Effector memory CD8-positive, alpha-beta T cell (primary cell): ENCODE data around the gene UNC45A.

Source experiments
- ATAC-seq: fragments of 150-1000 bp; cut with Tn5 transposase; replicated peaks from 2 replicates; pipeline ENCODE4 v1.10.0; 2021; ENCODE audit warnings: mild to moderate bottlenecking, moderate library complexity
- DNase-seq, 3 experiments: peaks; one replicate each; pipeline ENCODE4 v3.0.0; 2021
- H3K27ac Mint-ChIP-seq, 2 donors: one replicate each; pipeline ENCODE4 v1.8.0; 2022; ENCODE audit warnings: mild to moderate bottlenecking in 2 of 2, mixed read lengths in 2 of 2, moderate library complexity in 2 of 2
- H3K27me3 Mint-ChIP-seq, 2 donors: one replicate each; pipeline ENCODE4 v1.8.0; 2022; ENCODE audit warnings: mixed read lengths in 2 of 2
- H3K36me3 Mint-ChIP-seq: one replicate; pipeline ENCODE4 v1.8.0; 2022; ENCODE audit warnings: mild to moderate bottlenecking, moderate library complexity, mixed read lengths; ENCODE audit not compliant: insufficient read depth
- H3K4me1 Mint-ChIP-seq, 2 donors: one replicate each; pipeline ENCODE4 v1.8.0; 2022; ENCODE audit warnings: low read depth in 2 of 2, mixed read lengths in 2 of 2
- H3K4me3 Mint-ChIP-seq, 2 donors: one replicate each; pipeline ENCODE4 v1.8.0; 2022; ENCODE audit warnings: mild to moderate bottlenecking in 2 of 2, mixed read lengths in 2 of 2, moderate library complexity in 2 of 2
- H3K9me3 Mint-ChIP-seq, 2 donors: one replicate each; pipeline ENCODE4 v1.8.0; 2022; ENCODE audit warnings: mixed read lengths in 2 of 2

Gene UNC45A

DNA sequence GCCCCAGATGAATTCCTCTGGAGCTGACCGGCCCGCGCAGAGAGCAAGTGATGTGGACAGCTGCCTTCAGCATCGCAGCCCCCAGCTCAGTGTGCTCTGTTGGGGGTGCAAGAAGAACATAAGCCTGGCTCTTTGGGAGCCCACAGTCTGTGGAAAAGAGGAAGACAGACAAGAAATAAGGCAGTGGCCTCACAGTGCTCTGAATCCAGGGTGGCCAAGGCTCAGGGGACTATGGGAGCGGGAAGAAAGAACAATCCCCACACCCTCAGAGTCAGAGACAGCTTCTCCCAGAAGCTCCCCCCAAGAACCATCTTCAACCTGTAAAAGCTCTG is 2.5 kb upstream of the UNC45A start:
- Mint-ChIP-seq H3K36me3 (peaks cover 19% of the 10 kb centered on the region), H3K9me3 (no peaks in the 10 kb centered on the region), H3K27me3 (no peaks in the 10 kb centered on the region), H3K4me1 (peaks cover 40 to 54% of the 10 kb centered on the region in 2 donors), H3K4me3 (peak overlapping the region; percentile 97 to 98), H3K27ac (peak overlapping the region; percentile 86 to 97)
- no peak for DNase-seq
- ATAC-seq = no peak

DNA sequence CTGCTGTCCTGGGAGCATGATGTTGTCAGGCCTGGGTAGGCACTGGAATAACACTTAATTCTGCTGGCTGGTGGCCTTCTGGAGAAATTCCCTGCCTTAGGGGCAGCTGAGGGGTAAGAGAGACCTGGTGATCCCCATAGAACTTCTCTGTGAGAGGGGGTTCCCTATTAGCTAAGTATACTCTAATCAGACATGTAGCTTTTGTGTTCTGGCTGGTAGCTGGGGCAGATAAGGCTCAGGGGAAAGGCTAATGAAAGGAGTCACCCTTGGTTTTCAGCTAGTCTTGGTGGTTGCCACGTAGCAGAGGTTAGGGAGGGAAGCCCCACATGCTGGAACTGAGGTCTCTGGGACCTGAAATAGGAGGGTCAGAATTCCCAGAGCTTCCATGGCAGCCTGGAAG is 1.8 kb upstream of the UNC45A start:
- peaks cover 40 to 54% of the 10 kb centered on the region in 2 donors for H3K4me1 Mint-ChIP-seq
- no peaks in the 10 kb centered on the region for H3K9me3 Mint-ChIP-seq
- DNase-seq (no peak), ATAC-seq (no peak)
- no peaks in the 10 kb centered on the region for H3K27me3 Mint-ChIP-seq
- H3K4me3 Mint-ChIP-seq = peak overlapping the region in 1 of 2 donors; percentile 85
- H3K36me3 Mint-ChIP-seq = peaks cover 23% of the 10 kb centered on the region
- H3K27ac Mint-ChIP-seq = no peak overlapping the region

DNA sequence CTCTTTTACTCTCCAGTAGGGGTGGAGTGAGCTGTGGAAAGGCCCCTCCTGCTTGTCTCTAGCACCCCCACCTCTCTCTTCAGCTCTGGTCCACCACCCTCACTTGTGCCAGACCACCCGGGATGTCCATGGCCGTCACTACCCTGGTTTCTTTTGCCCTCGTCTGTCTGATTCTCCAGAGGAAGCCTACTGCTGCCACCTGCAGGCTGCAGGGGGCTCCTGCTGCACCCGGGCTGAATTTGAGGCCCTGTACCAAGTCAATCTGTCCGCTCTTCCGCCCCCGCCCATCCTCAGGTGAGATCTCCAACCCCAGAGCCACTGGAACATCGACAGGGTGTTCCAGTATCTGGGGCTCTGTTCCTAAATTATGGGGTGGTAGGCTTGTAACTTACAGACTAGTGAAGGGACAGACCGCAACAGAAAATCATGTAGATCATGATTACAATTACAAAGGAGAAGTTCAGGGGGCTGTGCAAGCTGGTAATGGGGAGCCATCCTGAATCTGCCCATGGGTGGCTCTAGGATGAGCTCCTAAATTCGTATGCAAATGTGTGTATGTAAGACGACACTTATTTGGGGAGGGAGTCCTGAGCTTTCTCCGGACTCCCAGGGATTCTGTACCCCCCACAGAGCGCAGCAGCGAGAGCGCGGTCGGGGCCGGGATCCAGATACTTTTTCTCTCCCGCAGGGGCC is 683 bp upstream of the UNC45A start:
- Mint-ChIP-seq H3K36me3 (peaks cover 31% of the 10 kb centered on the region), H3K4me3 (peak overlapping the region; percentile 82 to 85), H3K27ac (peak overlapping the region; percentile 22 to 84), H3K27me3 (no peaks in the 10 kb centered on the region), H3K9me3 (no peaks in the 10 kb centered on the region), H3K4me1 (peaks cover 40 to 54% of the 10 kb centered on the region in 2 donors)
- ATAC-seq (peak; percentile 37), DNase-seq (peak; percentile 79 to 85 (median 81))

DNA sequence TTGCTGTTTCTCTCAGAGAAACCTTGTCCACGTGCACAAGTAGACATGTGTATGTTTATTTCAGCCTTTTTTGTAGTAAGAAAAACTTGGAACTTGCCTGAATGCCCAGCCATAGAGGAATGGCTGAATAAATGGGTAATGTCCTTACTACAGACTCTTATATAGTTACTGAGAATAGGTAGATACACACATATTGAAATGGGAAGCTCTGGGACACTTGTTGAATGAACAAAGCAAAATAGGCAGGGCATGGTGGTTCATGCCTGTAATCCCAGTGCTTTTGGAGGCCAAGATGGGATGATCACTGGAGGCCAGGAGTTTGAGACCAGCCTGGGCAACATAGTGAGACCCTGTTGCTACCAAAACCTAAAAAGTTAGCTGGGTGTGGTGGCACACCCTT is 1.7 kb downstream of the UNC45A start:
- Mint-ChIP-seq H3K27ac (peak overlapping the region in 1 of 2 donors; percentile 84), H3K27me3 (no peaks in the 10 kb centered on the region), H3K9me3 (no peaks in the 10 kb centered on the region), H3K36me3 (peaks cover 44% of the 10 kb centered on the region), H3K4me1 (peaks cover 23 to 32% of the 10 kb centered on the region in 2 donors), H3K4me3 (peak overlapping the region; percentile 82 to 85)
- no peak for ATAC-seq
- no peak for DNase-seq

DNA sequence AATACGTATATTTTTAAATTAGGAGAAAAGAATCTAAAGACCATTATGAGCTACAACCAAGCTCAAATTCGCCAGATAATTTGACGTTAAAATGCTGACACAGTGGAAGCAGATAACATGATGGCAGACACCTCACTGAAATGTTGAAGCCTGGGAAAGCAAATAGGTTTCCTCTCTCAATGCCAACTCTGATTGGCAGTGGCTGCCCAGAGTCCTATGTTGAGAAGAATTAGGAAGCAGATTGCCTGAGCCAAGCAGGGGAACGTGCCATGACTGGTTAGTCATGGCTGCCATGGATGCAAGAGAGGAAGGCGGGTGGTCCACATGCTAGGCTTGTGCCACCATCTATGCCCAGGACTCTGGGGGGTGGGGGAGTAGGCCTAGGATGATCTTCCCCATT is 3.2 kb downstream of the UNC45A start:
- Mint-ChIP-seq H3K9me3 (no peaks in the 10 kb centered on the region), H3K4me3 (no peak overlapping the region), H3K27me3 (no peaks in the 10 kb centered on the region), H3K27ac (no peak overlapping the region), H3K4me1 (peaks cover 18 to 26% of the 10 kb centered on the region in 2 donors), H3K36me3 (peaks cover 55% of the 10 kb centered on the region)
- no peak for ATAC-seq
- no peak for DNase-seq

DNA sequence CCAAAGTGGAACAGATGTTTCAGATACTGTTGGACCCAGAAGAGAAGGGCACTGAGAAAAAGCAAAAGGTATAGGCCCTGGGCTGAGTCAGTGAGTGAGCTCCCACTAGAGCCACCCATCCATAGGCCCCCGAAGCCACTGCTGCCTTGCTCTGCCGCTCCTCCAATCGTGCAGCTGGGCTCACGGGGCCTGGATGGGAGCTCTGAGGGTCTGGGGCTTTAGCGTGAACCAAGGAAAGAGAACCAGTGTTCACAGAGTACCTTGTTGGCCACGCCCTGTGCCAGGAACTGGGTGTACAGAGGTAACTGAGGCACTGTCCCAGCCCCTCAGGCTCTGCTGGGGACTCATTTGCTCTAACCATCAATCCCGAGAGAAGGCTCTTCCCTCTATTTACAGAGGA is 4.7 kb downstream of the UNC45A start:
- no peaks in the 10 kb centered on the region for H3K27me3 Mint-ChIP-seq
- H3K36me3 Mint-ChIP-seq = peaks cover 67% of the 10 kb centered on the region
- DNase-seq = no peak
- ATAC-seq = no peak
- H3K27ac Mint-ChIP-seq = peak overlapping the region in 1 of 2 donors; percentile 51
- peaks cover 12 to 17% of the 10 kb centered on the region in 2 donors for H3K4me1 Mint-ChIP-seq
- H3K4me3 Mint-ChIP-seq = no peak overlapping the region
- H3K9me3 Mint-ChIP-seq = no peaks in the 10 kb centered on the region

DNA sequence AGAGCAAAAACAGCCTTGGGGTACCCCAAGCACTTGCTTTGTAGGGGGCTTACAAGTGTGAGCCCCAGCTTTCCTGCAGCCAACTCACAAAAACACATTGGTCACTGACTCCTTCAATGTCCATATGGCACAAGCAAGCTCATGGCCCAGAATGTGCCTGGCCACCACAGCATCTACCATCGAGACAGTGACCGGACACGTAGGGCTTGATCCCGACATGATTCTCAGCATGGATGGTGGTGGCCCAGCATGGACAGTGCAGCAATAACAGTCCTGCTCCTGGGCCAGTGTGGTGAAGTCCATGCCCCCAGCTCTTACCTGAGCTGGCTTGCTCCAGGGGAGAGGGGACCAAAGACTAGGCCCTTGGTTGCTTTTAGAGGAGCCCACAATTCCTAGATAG is 6.0 kb downstream of the UNC45A start:
- ATAC-seq = no peak
- no peaks in the 10 kb centered on the region for H3K27me3 Mint-ChIP-seq
- H3K27ac Mint-ChIP-seq = peak overlapping the region; percentile 26 to 67
- no peak overlapping the region for H3K4me3 Mint-ChIP-seq
- H3K36me3 Mint-ChIP-seq = peaks cover 74% of the 10 kb centered on the region
- no peaks in the 10 kb centered on the region for H3K9me3 Mint-ChIP-seq
- H3K4me1 Mint-ChIP-seq = peaks cover 7 to 10% of the 10 kb centered on the region in 2 donors
- DNase-seq = no peak

DNA sequence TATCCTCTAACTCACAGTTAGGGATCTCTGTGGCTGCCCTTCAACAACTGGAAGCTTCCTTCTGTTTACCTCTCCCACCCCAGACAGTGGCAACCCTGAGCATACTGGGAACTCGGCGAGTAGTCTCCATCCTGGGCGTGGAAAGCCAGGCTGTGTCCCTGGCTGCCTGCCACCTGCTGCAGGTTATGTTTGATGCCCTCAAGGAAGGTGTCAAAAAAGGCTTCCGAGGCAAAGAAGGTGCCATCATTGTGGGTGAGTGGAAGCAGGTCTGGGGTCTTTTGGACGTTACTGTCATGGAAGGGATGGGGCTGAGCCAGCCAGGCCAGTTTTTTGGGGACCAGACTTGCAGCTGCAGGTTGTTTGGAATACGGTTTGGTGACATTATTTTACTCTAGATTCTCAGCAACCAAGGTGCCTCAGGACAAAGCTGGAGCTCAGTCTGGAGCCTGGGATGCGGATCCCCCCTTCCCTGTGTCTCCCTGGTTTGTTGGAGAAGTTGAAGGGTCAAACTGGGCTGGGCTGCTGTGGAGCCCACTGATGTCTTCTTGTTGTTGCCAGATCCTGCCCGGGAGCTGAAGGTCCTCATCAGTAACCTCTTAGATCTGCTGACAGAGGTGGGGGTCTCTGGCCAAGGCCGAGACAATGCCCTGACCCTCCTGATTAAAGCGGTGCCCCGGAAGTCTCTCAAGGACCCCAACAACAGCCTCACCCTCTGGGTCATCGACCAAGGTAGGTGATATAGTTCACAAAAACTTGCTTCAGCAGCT is 7.5 kb downstream of the UNC45A start:
- ATAC-seq (no peak), DNase-seq (no peak)
- Mint-ChIP-seq H3K36me3 (peaks cover 85% of the 10 kb centered on the region), H3K27ac (no peak overlapping the region), H3K4me3 (no peak overlapping the region), H3K27me3 (no peaks in the 10 kb centered on the region), H3K4me1 (no peaks in the 10 kb centered on the region), H3K9me3 (no peaks in the 10 kb centered on the region)

DNA sequence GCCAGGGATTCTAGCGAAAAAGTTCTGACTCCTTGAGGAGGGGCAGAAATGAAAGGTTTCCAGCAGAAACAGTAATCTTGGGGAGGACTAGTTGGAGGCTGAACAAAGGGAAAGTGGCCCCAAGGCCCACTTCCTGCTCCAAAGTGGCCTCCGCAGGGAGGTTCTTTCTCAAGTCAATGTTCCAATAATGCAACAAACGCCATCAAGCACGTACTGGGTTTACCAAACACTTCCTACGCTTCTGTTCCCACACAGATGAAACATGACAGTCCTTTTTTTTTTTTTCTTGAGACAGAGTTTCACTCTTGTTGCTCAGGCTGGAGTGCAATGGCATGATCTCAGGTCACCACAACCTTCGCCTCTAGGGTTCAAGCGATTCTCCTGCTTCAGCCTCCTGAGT is 10.0 kb downstream of the UNC45A start:
- Mint-ChIP-seq H3K36me3 (peaks cover 81% of the 10 kb centered on the region), H3K9me3 (no peaks in the 10 kb centered on the region), H3K4me1 (no peaks in the 10 kb centered on the region), H3K27ac (no peak overlapping the region), H3K27me3 (no peaks in the 10 kb centered on the region), H3K4me3 (no peak overlapping the region)
- no peak for ATAC-seq
- no peak for DNase-seq

DNA sequence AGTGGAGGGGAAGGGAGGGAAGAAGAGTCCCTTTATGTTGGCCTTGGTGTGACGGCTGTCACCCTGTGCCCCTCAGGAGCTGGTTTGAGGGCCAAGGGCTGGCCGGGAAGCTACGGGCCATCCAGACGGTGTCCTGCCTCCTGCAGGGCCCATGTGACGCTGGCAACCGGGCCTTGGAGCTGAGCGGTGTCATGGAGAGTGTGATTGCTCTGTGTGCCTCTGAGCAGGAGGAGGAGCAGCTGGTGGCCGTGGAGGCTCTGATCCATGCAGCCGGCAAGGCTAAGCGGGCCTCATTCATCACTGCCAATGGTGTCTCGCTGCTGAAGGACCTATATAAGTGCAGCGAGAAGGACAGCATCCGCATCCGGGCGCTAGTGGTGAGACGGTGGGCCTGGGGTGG is 11.5 kb downstream of the UNC45A start:
- H3K27ac Mint-ChIP-seq = no peak overlapping the region
- H3K4me1 Mint-ChIP-seq = no peaks in the 10 kb centered on the region
- no peaks in the 10 kb centered on the region for H3K27me3 Mint-ChIP-seq
- H3K36me3 Mint-ChIP-seq = peaks cover 67% of the 10 kb centered on the region
- no peak for ATAC-seq
- no peaks in the 10 kb centered on the region for H3K9me3 Mint-ChIP-seq
- DNase-seq = no peak
- H3K4me3 Mint-ChIP-seq = no peak overlapping the region

DNA sequence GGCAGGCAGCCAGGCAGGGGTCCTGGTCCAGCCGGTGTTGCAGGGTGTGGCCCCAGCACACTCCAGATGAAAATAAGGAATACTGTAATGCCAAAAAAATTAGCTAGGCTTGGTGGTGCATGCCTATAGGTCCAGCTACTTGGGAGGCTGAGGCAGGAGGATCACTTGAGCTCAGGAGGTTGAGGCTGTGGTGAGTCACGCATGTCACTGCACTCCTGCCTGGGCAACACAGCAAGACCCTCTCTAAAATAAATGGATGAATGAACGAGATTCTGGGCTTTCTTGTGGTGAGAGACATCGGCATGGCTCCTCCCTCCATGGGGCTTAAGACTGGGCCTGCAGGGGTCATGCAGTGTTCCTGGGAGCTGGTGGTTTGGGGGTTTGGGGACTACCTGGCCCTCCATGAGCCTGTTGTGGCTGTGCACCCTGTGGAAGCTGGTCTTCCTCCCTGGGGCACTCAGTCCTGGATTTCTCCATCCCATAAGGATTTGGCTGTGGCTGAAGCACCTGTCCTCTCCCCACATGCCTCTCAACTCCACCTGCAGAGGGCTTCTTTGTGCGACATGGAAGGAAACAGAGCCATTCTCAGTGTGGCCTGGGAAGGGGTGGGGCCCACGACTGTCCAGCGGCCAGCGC is 12.0 kb downstream of the UNC45A start:
- DNase-seq (no peak), ATAC-seq (no peak)
- Mint-ChIP-seq H3K36me3 (peaks cover 64% of the 10 kb centered on the region), H3K9me3 (no peaks in the 10 kb centered on the region), H3K27me3 (no peaks in the 10 kb centered on the region), H3K27ac (no peak overlapping the region), H3K4me3 (no peak overlapping the region), H3K4me1 (no peaks in the 10 kb centered on the region)

DNA sequence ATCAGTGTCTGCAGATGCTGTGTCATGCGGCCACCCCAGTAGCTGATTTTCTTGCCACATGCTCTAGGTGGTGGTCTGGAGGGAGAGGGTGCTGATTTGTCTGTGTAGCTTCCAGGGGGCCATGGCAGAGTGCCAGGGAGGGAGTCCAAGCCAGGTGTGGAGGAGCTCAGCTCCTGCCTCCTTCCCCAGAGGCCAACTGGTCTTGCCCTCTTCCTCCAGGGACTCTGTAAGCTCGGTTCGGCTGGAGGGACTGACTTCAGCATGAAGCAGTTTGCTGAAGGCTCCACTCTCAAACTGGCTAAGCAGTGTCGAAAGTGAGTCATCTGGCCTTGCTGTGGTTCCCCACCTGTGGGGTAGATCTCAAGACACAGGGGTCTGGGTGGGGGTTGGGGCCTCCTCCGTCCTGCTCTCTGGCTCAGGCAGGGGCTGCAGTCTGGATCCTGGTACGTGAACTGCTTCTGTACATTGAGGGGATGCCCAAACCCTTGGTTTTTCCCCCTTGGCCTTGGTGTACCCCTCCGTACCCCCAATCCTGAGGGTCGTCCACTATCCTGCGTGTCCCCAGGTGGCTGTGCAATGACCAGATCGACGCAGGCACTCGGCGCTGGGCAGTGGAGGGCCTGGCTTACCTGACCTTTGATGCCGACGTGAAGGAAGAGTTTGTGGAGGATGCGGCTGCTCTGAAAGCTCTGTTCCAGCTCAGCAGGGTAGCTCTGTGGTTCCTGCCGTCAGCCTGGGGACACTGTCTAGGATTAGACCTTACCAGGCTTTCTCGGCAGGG is 12.7 kb downstream of the UNC45A start:
- DNase-seq (no peak), ATAC-seq (no peak)
- Mint-ChIP-seq H3K27ac (peak overlapping the region in 1 of 2 donors; percentile 49), H3K36me3 (peaks cover 57% of the 10 kb centered on the region), H3K4me3 (no peak overlapping the region), H3K27me3 (no peaks in the 10 kb centered on the region), H3K4me1 (no peaks in the 10 kb centered on the region), H3K9me3 (no peaks in the 10 kb centered on the region)

DNA sequence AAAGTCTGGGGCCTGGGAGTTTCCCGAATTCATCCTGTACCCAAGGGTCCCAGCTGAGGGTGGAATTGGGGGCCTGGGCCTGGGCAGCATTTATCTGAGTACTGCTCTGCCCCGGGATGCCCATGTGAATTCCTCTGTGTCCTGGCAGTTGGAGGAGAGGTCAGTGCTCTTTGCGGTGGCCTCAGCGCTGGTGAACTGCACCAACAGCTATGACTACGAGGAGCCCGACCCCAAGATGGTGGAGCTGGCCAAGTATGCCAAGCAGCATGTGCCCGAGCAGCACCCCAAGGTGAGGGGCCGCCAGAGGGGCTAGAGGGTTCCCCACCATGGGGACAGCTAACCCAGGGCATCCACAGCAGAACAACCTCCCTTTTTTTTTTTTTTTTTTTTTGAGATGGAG is 13.4 kb downstream of the UNC45A start:
- Mint-ChIP-seq H3K9me3 (no peaks in the 10 kb centered on the region), H3K27me3 (no peaks in the 10 kb centered on the region), H3K36me3 (peaks cover 51% of the 10 kb centered on the region), H3K4me3 (no peak overlapping the region), H3K27ac (no peak overlapping the region), H3K4me1 (no peaks in the 10 kb centered on the region)
- ATAC-seq (no peak), DNase-seq (no peak)
